OCI-LY1 (cell line): ENCODE data around the gene DQX1.

Experiments
- H2AFZ ChIP-seq: fragments of 200-600 bp; sonication (generic), shearing (Covaris generic); 2 replicates; pipeline ENCODE4 v1.6.0; 2014; ENCODE audit warnings: antibody characterized with exemption, mild to moderate bottlenecking, low read length
- H3F3A ChIP-seq: fragments of 200-600 bp; sonication (generic), shearing (Covaris generic); 2 replicates; pipeline ENCODE4 v1.6.0; 2014; ENCODE audit warnings: mild to moderate bottlenecking, antibody characterized with exemption, low read length, moderate library complexity; ENCODE audit not compliant: insufficient read depth
- H3K27ac ChIP-seq: fragments of 200-600 bp; sonication (generic); 2 replicates; pipeline ENCODE4 v1.5.1; 2014; ENCODE audit warnings: low read length, mixed run types, mild to moderate bottlenecking, low read depth; ENCODE audit not compliant: poor library complexity, severe bottlenecking
- H3K27me3 ChIP-seq: fragments of 200-600 bp; sonication (generic); 2 replicates; pipeline ENCODE4 v1.6.0; 2014; ENCODE audit warnings: antibody characterized with exemption, mild to moderate bottlenecking, low read length, moderate library complexity; ENCODE audit not compliant: insufficient read depth
- H3K36me3 ChIP-seq: fragments of 200-600 bp; sonication (generic); 2 replicates; pipeline ENCODE4 v1.6.1; 2014; ENCODE audit warnings: mild to moderate bottlenecking, antibody characterized with exemption, low read length, moderate library complexity, mixed read lengths; ENCODE audit not compliant: insufficient read depth
- H3K4me1 ChIP-seq: fragments of 200-600 bp; sonication (generic); 2 replicates; pipeline ENCODE4 v1.5.1; 2014; ENCODE audit warnings: mild to moderate bottlenecking, low read length, moderate library complexity; ENCODE audit not compliant: insufficient read depth, severe bottlenecking
- H3K4me2 ChIP-seq: fragments of 200-600 bp; sonication (generic), shearing (Covaris generic); 2 replicates; pipeline ENCODE4 v1.6.1; 2014; ENCODE audit warnings: low read length
- H3K4me3 ChIP-seq: fragments of 200-600 bp; sonication (generic); 2 replicates; pipeline ENCODE4 v1.5.1; 2014; ENCODE audit warnings: low read length, low read depth, mild to moderate bottlenecking, mixed read lengths; ENCODE audit not compliant: poor library complexity, severe bottlenecking
- H3K79me2 ChIP-seq: fragments of 200-600 bp; shearing (Covaris generic); 2 replicates; pipeline ENCODE4 v1.6.1; 2016; ENCODE audit warnings: mixed run types, low read length, mixed read lengths; ENCODE audit not compliant: insufficient read depth
- H3K9ac ChIP-seq: fragments of 200-600 bp; sonication (generic), shearing (Covaris generic); 2 replicates; pipeline ENCODE4 v1.6.1; 2014; ENCODE audit warnings: mild to moderate bottlenecking, low read length, mixed read lengths
- H3K9me2 ChIP-seq: fragments of 200-600 bp; sonication (generic), shearing (Covaris generic); 2 replicates; pipeline ENCODE4 v1.6.1; 2014; ENCODE audit warnings: low read depth, mild to moderate bottlenecking, low read length, mixed read lengths
- H3K9me3 ChIP-seq: fragments of 200-600 bp; shearing (Covaris generic); 2 replicates; pipeline ENCODE4 v1.6.1; 2014; ENCODE audit warnings: low read length, mixed read lengths
- H4K20me1 ChIP-seq: fragments of 200-600 bp; sonication (generic), shearing (Covaris generic); 2 replicates; pipeline ENCODE4 v1.6.0; 2016; ENCODE audit warnings: mild to moderate bottlenecking, low read length; ENCODE audit not compliant: insufficient read depth
- CTCF ChIP-seq: fragments of 200-600 bp; sonication (generic), shearing (Covaris generic); IDR thresholded peaks from 2 replicates; pipeline ENCODE4 v1.5.1; 2017; ENCODE audit warnings: mild to moderate bottlenecking, antibody characterized with exemption, low read length, moderate library complexity, mixed read lengths
- EZH2 ChIP-seq: fragments of 200-600 bp; sonication (generic), shearing (Covaris generic); IDR thresholded peaks from 2 replicates; pipeline ENCODE4 v1.8.0; 2017; ENCODE audit warnings: borderline replicate concordance, mixed run types, mild to moderate bottlenecking, antibody characterized with exemption, low read length, moderate library complexity, mixed read lengths

DQX1 gene

GRCh38 chr2:74516650-74517049 is 9.4 kb downstream of the DQX1 start:
- Histone ChIP-seq H3K4me3 (peak overlapping the region; percentile 43), H3K4me2 (peak overlapping the region; percentile 54; the same call in 1 of the 2 replicates), H2AFZ (no peak overlapping the region), H3F3A (no peaks in the 10 kb centered on the region), H3K27me3 (peaks cover 7% of the 10 kb centered on the region; the same call in 1 of the 2 replicates), H3K79me2 (no peaks in the 10 kb centered on the region), H3K9me3 (no peaks in the 10 kb centered on the region), H3K36me3 (no peaks in the 10 kb centered on the region), H4K20me1 (no peaks in the 10 kb centered on the region), H3K4me1 (peaks cover 10% of the 10 kb centered on the region), H3K9me2 (no peaks in the 10 kb centered on the region), H3K27ac (no peak overlapping the region), H3K9ac (no peak overlapping the region)
- no peak for TF ChIP-seq EZH2
- TF ChIP-seq CTCF, result no peak

- Histone ChIP-seq H3K27me3 (peaks cover 7% of the 10 kb centered on the region; the same call in 1 of the 2 replicates), H3K4me3 (peak overlapping the region; percentile 43), H2AFZ (no peak overlapping the region), H3K27ac (no peak overlapping the region), H3K4me2 (peak overlapping the region; percentile 54), H3K9me2 (no peaks in the 10 kb centered on the region), H4K20me1 (no peaks in the 10 kb centered on the region), H3K9me3 (no peaks in the 10 kb centered on the region), H3K4me1 (peaks cover 10% of the 10 kb centered on the region), H3K79me2 (no peaks in the 10 kb centered on the region), H3K36me3 (no peaks in the 10 kb centered on the region), H3F3A (no peaks in the 10 kb centered on the region), H3K9ac (no peak overlapping the region; the same call in 1 of the 2 replicates)
- TF ChIP-seq EZH2 (no peak), CTCF (no peak)
Observed at GRCh38 chr2:74515981-74516633, 9.9 kb downstream of the DQX1 start.

- Histone ChIP-seq H3K36me3 (no peaks in the 10 kb centered on the region), H3K27me3 (peaks cover 7% of the 10 kb centered on the region; the same call in 1 of the 2 replicates), H3K4me1 (peaks cover 10% of the 10 kb centered on the region), H3K4me2 (peak overlapping the region; percentile 54), H3K9me3 (no peaks in the 10 kb centered on the region), H3K9ac (no peak overlapping the region; the same call in 1 of the 2 replicates), H3K9me2 (no peaks in the 10 kb centered on the region), H4K20me1 (no peaks in the 10 kb centered on the region), H3K27ac (no peak overlapping the region), H2AFZ (no peak overlapping the region), H3F3A (no peaks in the 10 kb centered on the region), H3K4me3 (peak overlapping the region; percentile 43), H3K79me2 (no peaks in the 10 kb centered on the region)
- TF ChIP-seq EZH2 (no peak), CTCF (no peak)
Observed at GRCh38 chr2:74515271-74515980, 10.6 kb downstream of the DQX1 start.
